Lower lobe of right lung (tissue), 2 donors: ENCODE data around the gene SH3GLB1. TPM values are rescaled to one million over a fixed set of nuclear protein-coding genes. Genes with fewer than 3 reads are reported as not detected.
A peak's percentile ranks its signal among the peaks of the same experiment; 100 is the strongest.

Experiments
- ATAC-seq, 2 donors: fragments of 200-7000 bp; cut with Tn5 transposase; one replicate each; pipeline ENCODE4 v1.9.1; 2020 to 2022; ENCODE audit warnings: mild to moderate bottlenecking in 2 of 2, moderate library complexity in 2 of 2
- DNase-seq: peaks from one replicate; pipeline ENCODE4 v3.0.0-alpha.2; 2020
- H3K27ac ChIP-seq: fragments of 200-600 bp; one replicate; pipeline ENCODE4 v1.8.0; 2022
- H3K27me3 ChIP-seq: fragments of 200-600 bp; one replicate; pipeline ENCODE4 v1.8.0; 2022; ENCODE audit warnings: low read depth
- H3K36me3 ChIP-seq: fragments of 200-600 bp; one replicate; pipeline ENCODE4 v1.8.0; 2022; ENCODE audit warnings: mild to moderate bottlenecking
- H3K4me1 ChIP-seq: fragments of 200-600 bp; one replicate; pipeline ENCODE4 v1.8.0; 2022
- H3K4me3 ChIP-seq: fragments of 200-600 bp; one replicate; pipeline ENCODE4 v1.8.0; 2022; ENCODE audit warnings: mild to moderate bottlenecking
- H3K9me3 ChIP-seq: fragments of 200-600 bp; one replicate; pipeline ENCODE4 v1.8.0; 2022
- CTCF ChIP-seq: fragments of 200-600 bp; IDR thresholded peaks from one replicate; pipeline ENCODE4 v1.8.0; 2022; ENCODE audit warnings: antibody characterized with exemption, mild to moderate bottlenecking
- intact Hi-C: fragments of 100-400 bp; cut with DNase I; formaldehyde crosslinking; loops from one replicate; pipeline ENCODE4 v1.11.0; 2022
- total RNA-seq: library from RNA; stranded (reverse); fragmentation: NEBNext Ultra II Directional; extraction: Animal tissue kit (Norgen Biotek cat#: 25700); gene quantifications from one replicate; pipeline ENCODE4 v1.2.1, GENCODE V29; 2021
- donor health status: DM: no; HTN: yes; CAD: no; lungs with severe emphysema.

SH3GLB1 gene
- total RNA-seq, 1 donor from 2014 or later, result 91.1 TPM

GRCh38 chr1:86705665-86705985 lies 1.2 kb downstream of the SH3GLB1 start:
- Histone ChIP-seq H3K36me3 (no peaks in the 10 kb centered on the region), H3K27ac (peak overlapping the region; percentile 98), H3K9me3 (no peaks in the 10 kb centered on the region), H3K4me1 (peaks cover 43% of the 10 kb centered on the region), H3K27me3 (no peaks in the 10 kb centered on the region), H3K4me3 (peak overlapping the region; percentile 84)
- no peak for DNase-seq
- intact Hi-C loops, result no loop called here
- TF ChIP-seq CTCF, result no peak
- ATAC-seq, result no peak

- ATAC-seq, result no peak
- peaks cover 47% of the 10 kb centered on the region for H3K4me1 ChIP-seq
- no peaks in the 10 kb centered on the region for H3K36me3 ChIP-seq
- H3K27ac ChIP-seq, result peak overlapping the region; percentile 98
- no peaks in the 10 kb centered on the region for H3K9me3 ChIP-seq
- H3K27me3 ChIP-seq, result no peaks in the 10 kb centered on the region
- intact Hi-C loops, result no loop called here
- no peak for DNase-seq
- no peak for TF ChIP-seq CTCF
- peak overlapping the region; percentile 84 for H3K4me3 ChIP-seq
Measured at GRCh38 chr1:86706018-86706635, 1.8 kb downstream of the SH3GLB1 start.

GRCh38 chr1:86708920-86709319 lies 4.5 kb downstream of the SH3GLB1 start:
- Histone ChIP-seq H3K4me3 (no peak overlapping the region), H3K4me1 (peaks cover 66% of the 10 kb centered on the region), H3K27me3 (no peaks in the 10 kb centered on the region), H3K36me3 (no peaks in the 10 kb centered on the region), H3K27ac (no peak overlapping the region), H3K9me3 (no peaks in the 10 kb centered on the region)
- no peak for DNase-seq
- TF ChIP-seq CTCF, result no peak
- intact Hi-C loops, result no loop called here
- ATAC-seq, result no peak

- ATAC-seq, result no peak
- intact Hi-C loops, result no loop called here
- DNase-seq, result no peak
- TF ChIP-seq CTCF, result no peak
- Histone ChIP-seq H3K27me3 (no peaks in the 10 kb centered on the region), H3K4me1 (peaks cover 82% of the 10 kb centered on the region), H3K36me3 (peaks cover 14% of the 10 kb centered on the region), H3K9me3 (no peaks in the 10 kb centered on the region), H3K27ac (no peak overlapping the region), H3K4me3 (no peak overlapping the region)
Measured at GRCh38 chr1:86712088-86712860, 7.9 kb downstream of the SH3GLB1 start.

GRCh38 chr1:86713477-86713876 lies 9.1 kb downstream of the SH3GLB1 start:
- Histone ChIP-seq H3K27ac (no peak overlapping the region), H3K4me1 (peaks cover 70% of the 10 kb centered on the region), H3K4me3 (no peak overlapping the region), H3K9me3 (no peaks in the 10 kb centered on the region), H3K36me3 (peaks cover 25% of the 10 kb centered on the region), H3K27me3 (no peaks in the 10 kb centered on the region)
- no peak for DNase-seq
- no peak for ATAC-seq
- intact Hi-C loops, result no loop called here
- no peak for TF ChIP-seq CTCF
